K562 (cell line): ENCODE measurements around the gene DDAH1. TPM values are rescaled to one million over a fixed set of nuclear protein-coding genes. Genes with fewer than 3 reads are reported as not detected.

ENCODE experiments used
- ATAC-seq: fragments of 200-7000 bp; cut with Tn5 transposase; 3 replicates; pipeline ENCODE4 v1.9.1; 2020; ENCODE audit warnings: moderate library complexity
- BruUV-seq: library from RNA; stranded (reverse); fragments of 400-500 nt; replicated peaks from 2 replicates; lab custom pipeline; 2021; lab: Mats Ljungman, UMichigan
- CTCF ChIA-PET: fragments of 300-600 bp; formaldehyde crosslinking; extraction: SDS; loops from one replicate; lab custom pipeline; 2021; ENCODE audit warnings: low intra/inter-chr PET ratio; lab: Yijun Ruan, JAX
- POLR2A ChIA-PET: fragments of 300-600, 350-650 bp; sonication (Branson Sonifier 250); formaldehyde crosslinking; extraction: SDS; loops from one replicate; lab custom pipeline; 2021; ENCODE audit warnings: antibody characterized with exemption, inconsistent platforms; lab: Yijun Ruan, JAX
- DNase-seq, 4 experiments: peaks; one replicate each; pipeline versions ENCODE4 v3.0.0 to v3.0.0-alpha.2; 2011 to 2018; ENCODE audit warnings: low spot score in 3 of 4, mixed read lengths in 3 of 4; ENCODE audit errors: extremely low read depth in 1 of 4
- FAIRE-seq: peaks from 2 replicates; lab custom pipeline; 2011; peaks lifted over from hg19 to GRCh38; lab: Jason Lieb, UNC
- H2AFZ ChIP-seq: 2 replicates; pipeline ENCODE4 v1.6.0; 2011; ENCODE audit warnings: low read depth, low read length, control low read depth, inconsistent platforms
- H3K27ac ChIP-seq: fragments of 200-600 bp; 3 replicates; pipeline ENCODE4 v1.8.0; 2011; ENCODE audit warnings: low read depth, mild to moderate bottlenecking, control low read depth, inconsistent platforms, low read length, moderate library complexity, mixed read lengths; ENCODE audit errors: extremely low read depth
- H3K27me3 ChIP-seq, 2 experiments: fragments of 300-600 bp in 1 of 2; 2 replicates in 1 of 2; 3 replicates in 1 of 2; pipeline versions ENCODE4 v1.6.0 to v1.8.0; 2011; ENCODE audit warnings: inconsistent platforms in 2 of 2, low read length in 2 of 2, mild to moderate bottlenecking in 1 of 2, mixed read lengths in 1 of 2, moderate library complexity in 1 of 2; ENCODE audit not compliant: control insufficient read depth in 2 of 2, insufficient read depth in 2 of 2
- H3K36me3 ChIP-seq: fragments of 300-600 bp; 3 replicates; pipeline ENCODE4 v1.8.0; 2011; ENCODE audit warnings: mild to moderate bottlenecking, low read length, inconsistent platforms; ENCODE audit not compliant: control insufficient read depth, insufficient read depth
- H3K4me1 ChIP-seq, 2 experiments: fragments of 200-600 bp in 1 of 2; replicated peaks in 1 of 2; 2 replicates in 1 of 2; 3 replicates in 1 of 2; pipeline versions ENCODE4 v1.5.1 to v1.8.0; 2011; ENCODE audit warnings: inconsistent platforms in 2 of 2, low read length in 2 of 2, mild to moderate bottlenecking in 1 of 2, mixed read lengths in 1 of 2, moderate library complexity in 1 of 2; ENCODE audit not compliant: control insufficient read depth in 2 of 2, insufficient read depth in 2 of 2
- H3K4me2 ChIP-seq: 2 replicates; pipeline ENCODE4 v1.6.1; 2011; ENCODE audit warnings: low read length, control low read depth, inconsistent platforms, mixed read lengths; ENCODE audit not compliant: insufficient read depth
- H3K4me3 ChIP-seq: fragments of 200-600 bp; sonication (generic), shearing (Covaris generic); 2 replicates; pipeline ENCODE4 v1.5.1; 2016; ENCODE audit warnings: control low read depth, inconsistent platforms
- H3K79me2 ChIP-seq: fragments of 200-600 bp; 3 replicates; pipeline ENCODE4 v1.8.0; 2011; ENCODE audit warnings: low read length, inconsistent platforms; ENCODE audit not compliant: control insufficient read depth, insufficient read depth
- H3K9ac ChIP-seq, 2 experiments: 2 replicates each; pipeline versions ENCODE4 v1.6.0 to v1.6.1; 2011; ENCODE audit warnings: low read depth in 2 of 2, low read length in 2 of 2, control low read depth in 1 of 2, inconsistent platforms in 1 of 2, mild to moderate bottlenecking in 1 of 2, mixed read lengths in 1 of 2; ENCODE audit not compliant: insufficient read depth in 1 of 2
- H3K9me1 ChIP-seq: one replicate; pipeline ENCODE4 v1.6.0; 2011; ENCODE audit warnings: inconsistent platforms, mild to moderate bottlenecking, low read length, moderate library complexity; ENCODE audit not compliant: control insufficient read depth, insufficient read depth
- H3K9me3 ChIP-seq: replicated peaks from 2 replicates; pipeline ENCODE4 v1.5.1; 2011; ENCODE audit warnings: low read depth, low read length, inconsistent platforms; ENCODE audit not compliant: control insufficient read depth, insufficient read depth
- H4K20me1 ChIP-seq: replicated peaks from 2 replicates; pipeline ENCODE4 v1.6.1; 2011; ENCODE audit warnings: low read length, inconsistent platforms, mixed read lengths; ENCODE audit not compliant: control insufficient read depth, insufficient read depth
- FOXM1 ChIP-seq, 2 experiments: fragments of 450-650 bp in 1 of 2; sonication (generic) in 1 of 2; formaldehyde crosslinking in 1 of 2; IDR thresholded peaks; 2 replicates each; pipeline versions ENCODE4 v1.6.1 to v1.9.0; 2017 to 2022; ENCODE audit warnings: low read depth in 2 of 2, mild to moderate bottlenecking in 2 of 2, missing genetic modification reagents in 1 of 2, moderate library complexity in 1 of 2
- NFIC ChIP-seq: fragments of 450-650 bp; IDR thresholded peaks from 2 replicates; pipeline ENCODE4 v1.6.1; 2017; ENCODE audit warnings: mild to moderate bottlenecking, inconsistent platforms
- NFIX ChIP-seq: fragments of 250-450 bp; sonication (Bioruptor Pico); IDR thresholded peaks from 2 replicates; pipeline ENCODE4 v1.4.0; 2020; ENCODE audit warnings: low read depth, mild to moderate bottlenecking, moderate library complexity
- SMAD1 ChIP-seq: fragments of 150-350 bp; IDR thresholded peaks from 2 replicates; pipeline ENCODE4 v1.6.1; 2014; ENCODE audit warnings: low read length, low read depth; ENCODE audit not compliant: partially characterized antibody
- SNRNP70 ChIP-seq: fragments of 200-400 bp; formaldehyde crosslinking; optimal IDR thresholded peaks from 2 replicates; pipeline ENCODE3; 2017; ENCODE audit warnings: low read depth, low read length
- ZFPM2 ChIP-seq: fragments of 250-450 bp; sonication (Bioruptor Pico); IDR thresholded peaks from 2 replicates; pipeline ENCODE4 v1.5.1; 2022; ENCODE audit warnings: mild to moderate bottlenecking
- ZNF407 ChIP-seq: fragments of 450-650 bp; IDR thresholded peaks from 2 replicates; pipeline ENCODE4 v1.6.1; 2016; ENCODE audit warnings: low read depth
- ZNF766 ChIP-seq: fragments of 200-800 bp; sonication (Bioruptor generic); conservative IDR thresholded peaks from 2 replicates; pipeline ENCODE4 v1.6.1; 2016; ENCODE audit warnings: missing genetic modification characterization, missing compliant biosample characterization
- WGBS: fragments of 100-300 bp; shearing (Covaris generic); methylation state at CpG from one replicate; pipeline ENCODE4 v1.1.6; 2016; ENCODE audit warnings: low coverage, mixed read lengths; ENCODE audit not compliant: insufficient coverage; ENCODE audit errors: missing lambda C conversion rate; 5-methylcytosine and 5-hydroxymethylcytosine counted together
- in situ Hi-C: fragments of 300-500 bp; cut with MboI; formaldehyde crosslinking; loops from 4 replicates; pipeline ENCODE4 v1.15.0; 2018; ENCODE audit warnings: inconsistent platforms, mixed read lengths
- intact Hi-C: fragments of 100-400 bp; cut with micrococcal nuclease; formaldehyde crosslinking; loops from 2 replicates; pipeline ENCODE4 v1.14.2; 2022
- polyA plus RNA-seq, 8 experiments: library from polyadenylated mRNA; depleted of rRNA in 4 of 8; stranded (reverse) in 5 of 8; unstranded in 3 of 8; fragments of >200 nt; fragmentation: Nextera tagmentation in 2 of 8; fragmentation: Illumina TruSeq in 1 of 8; extraction: Ambion mirVana in 2 of 8; extraction: Trizol in 1 of 8; gene quantifications; 2 replicates each; pipeline versions ENCODE4 v1.2.1 to v1.2.3, GENCODE V29; 2011 to 2014; ENCODE audit warnings: inconsistent platforms in 1 of 8, missing spikeins in 1 of 8
- total RNA-seq, 7 experiments: library from RNA; depleted of rRNA in 6 of 7; stranded (reverse); fragments of >200 nt in 6 of 7; fragmentation: Illumina TruSeq in 2 of 7; extraction: Trizol in 2 of 7; gene quantifications; 2 replicates each; pipeline versions ENCODE4 v1.2.1 to v1.2.3, GENCODE V29; 2011 to 2021; ENCODE audit warnings: low replicate concordance in 1 of 7

The DDAH1 gene
- total and polyA plus RNA-seq, 9 of the 15 experiments (the other 6 are each of a cell fraction or from before 2014, with no cell fraction given): 0.04 to 0.24 (median 0.10) TPM

DNA sequence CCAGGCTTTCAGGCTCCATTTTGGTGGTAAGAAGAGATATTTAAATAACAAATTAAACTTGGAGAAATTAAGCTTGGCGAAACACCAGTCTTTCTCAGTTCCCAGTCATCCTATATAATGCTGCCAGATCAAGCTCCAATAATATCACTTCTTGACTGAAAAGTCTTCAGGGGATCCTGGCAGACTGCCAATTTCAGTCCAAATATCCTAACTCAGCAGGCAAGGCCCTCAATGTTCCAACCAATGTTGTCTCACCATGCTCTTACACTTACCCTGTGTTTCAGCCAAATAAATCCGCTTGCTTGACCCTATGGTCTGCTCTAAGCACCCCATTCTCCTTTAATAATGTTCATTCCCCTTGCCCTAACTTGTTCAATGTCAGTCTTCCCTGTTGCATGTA is 148.6 kb downstream of the DDAH1 start:
- no peaks in the 10 kb centered on the region for H3K9me1 ChIP-seq
- no peaks in the 10 kb centered on the region for H4K20me1 ChIP-seq
- no peak overlapping the region for H3K4me2 ChIP-seq
- ChIA-PET POLR2A (no interaction called here), CTCF (no interaction called here)
- no peaks in the 10 kb centered on the region for H3K9me3 ChIP-seq
- intact Hi-C loops (no loop called here), in situ Hi-C loops (no loop called here)
- H3K9ac ChIP-seq: no peak overlapping the region
- H3K27me3 ChIP-seq: peaks cover 7 to 15% of the 10 kb centered on the region in 2 experiments; a peak in 2 of 5 replicates
- no peak overlapping the region for H3K4me3 ChIP-seq
- no peak for FAIRE-seq
- WGBS: 2% methylated on average over 2 of the region's 2 CpGs
- no peak overlapping the region for H2AFZ ChIP-seq
- no peaks in the 10 kb centered on the region for H3K4me1 ChIP-seq
- BruUV-seq: no TSS peak
- TF ChIP-seq NFIX (CRISPR knock-in tag): peak; percentile 83
- TF ChIP-seq NFIC: peak; percentile 93
- no peak for TF ChIP-seq ZNF766
- ATAC-seq: no peak
- no peaks in the 10 kb centered on the region for H3K36me3 ChIP-seq
- no peak overlapping the region for H3K27ac ChIP-seq
- H3K79me2 ChIP-seq: no peaks in the 10 kb centered on the region
- DNase-seq: no peak

DNA sequence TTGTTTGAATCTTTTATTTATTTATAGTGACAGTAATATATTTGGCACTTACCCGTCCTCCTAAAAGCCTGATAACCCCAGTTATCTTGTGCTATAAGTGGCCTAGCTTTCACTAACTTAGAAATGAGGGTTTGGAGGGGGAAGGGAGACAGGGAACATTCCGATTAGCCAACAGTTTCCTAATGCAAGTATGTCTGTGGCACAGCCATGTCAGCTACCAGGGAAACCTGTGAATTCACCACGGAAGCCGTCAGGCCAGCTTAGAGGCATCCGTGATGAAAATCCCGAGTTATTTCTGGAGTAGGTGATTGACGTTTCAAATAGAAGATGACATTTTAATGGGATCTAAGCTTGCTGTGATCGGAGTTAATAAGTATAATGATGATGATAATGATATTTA is 149.2 kb downstream of the DDAH1 start:
- in situ Hi-C loops: no loop called here
- H3K4me2 ChIP-seq: no peak overlapping the region
- no peaks in the 10 kb centered on the region for H3K79me2 ChIP-seq
- ChIA-PET POLR2A (interaction anchor here (0.6 kb wide), 1 partner anchor 785 kb away, joined by 3 read pairs; no protein-coding TSS in a partner anchor), CTCF (no interaction called here)
- ATAC-seq (no peak), DNase-seq (no peak), FAIRE-seq (no peak)
- no peak overlapping the region for H3K4me3 ChIP-seq
- H3K36me3 ChIP-seq: no peaks in the 10 kb centered on the region
- no peak overlapping the region for H3K9ac ChIP-seq
- H3K9me3 ChIP-seq: no peaks in the 10 kb centered on the region
- H3K9me1 ChIP-seq: no peaks in the 10 kb centered on the region
- 1% methylated on average over 8 of the region's 8 CpGs for WGBS
- no peaks in the 10 kb centered on the region for H4K20me1 ChIP-seq
- intact Hi-C loops: no loop called here
- H3K4me1 ChIP-seq: no peaks in the 10 kb centered on the region
- peaks cover 7 to 15% of the 10 kb centered on the region in 2 experiments; a peak in 2 of 5 replicates for H3K27me3 ChIP-seq
- H3K27ac ChIP-seq: no peak overlapping the region
- no peak overlapping the region for H2AFZ ChIP-seq
- no TSS peak for BruUV-seq
- TF ChIP-seq ZNF407 (no peak), SNRNP70 (no peak), FOXM1 (IDR thresholded peaks at IDR 0.05; ENCODE audit: low read depth) (no peak), FOXM1 (CRISPR knock-in tag; IDR thresholded peaks at IDR 0.05; ENCODE audit: low read depth) (no peak), SMAD1 (no peak), ZFPM2 (CRISPR knock-in tag) (no peak)
